Left renal pelvis (tissue), 4 donors: ENCODE data around the gene PFKFB2. TPM values are rescaled to one million over a fixed set of nuclear protein-coding genes. Genes with fewer than 3 reads are reported as not detected.

Source experiments
- DNase-seq, 4 donors: peaks; one replicate each; pipeline ENCODE4 v3.0.0-alpha.2; 2013; ENCODE audit warnings: low read depth in 4 of 4, low spot score in 3 of 4
- polyA plus RNA-seq, 4 donors: library from polyadenylated mRNA; unstranded; fragments of 120-200 nt; gene quantifications; one replicate each; pipeline ENCODE4 v1.2.1, GENCODE V29; 2013; ENCODE audit not compliant: insufficient read length in 4 of 4

PFKFB2 gene
- polyA plus RNA-seq, 4 donors: 8.5 to 19.1 (median 16.9) TPM

GRCh38 chr1:207084232-207084631, 31.2 kb downstream of the PFKFB2 start:
- no peak for DNase-seq

GRCh38 chr1:207084701-207085180, 31.7 kb downstream of the PFKFB2 start:
- peak in 2 of 4 donors; percentile 54 to 60 for DNase-seq

DNA sequence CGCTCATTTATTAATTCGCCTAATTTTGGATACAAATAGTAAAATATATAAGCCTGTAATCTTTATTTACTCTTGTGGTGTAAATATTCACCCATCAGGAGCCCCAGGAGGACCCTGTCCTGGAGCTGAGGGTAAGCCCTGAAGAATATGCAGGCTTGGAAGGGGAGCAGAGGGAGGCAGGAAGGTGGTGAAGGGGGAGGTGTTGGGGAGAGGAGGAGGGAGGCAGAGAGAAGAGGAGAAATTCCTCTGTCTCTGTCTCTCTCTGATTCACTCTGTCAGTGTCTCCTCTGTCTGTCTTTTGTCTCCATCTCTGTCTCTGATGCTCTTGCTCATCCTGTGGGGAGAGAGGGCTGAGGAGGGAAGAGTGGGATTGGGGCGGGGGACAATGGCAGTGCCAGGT, 32.8 kb downstream of the PFKFB2 start:
- no peak for DNase-seq

DNA sequence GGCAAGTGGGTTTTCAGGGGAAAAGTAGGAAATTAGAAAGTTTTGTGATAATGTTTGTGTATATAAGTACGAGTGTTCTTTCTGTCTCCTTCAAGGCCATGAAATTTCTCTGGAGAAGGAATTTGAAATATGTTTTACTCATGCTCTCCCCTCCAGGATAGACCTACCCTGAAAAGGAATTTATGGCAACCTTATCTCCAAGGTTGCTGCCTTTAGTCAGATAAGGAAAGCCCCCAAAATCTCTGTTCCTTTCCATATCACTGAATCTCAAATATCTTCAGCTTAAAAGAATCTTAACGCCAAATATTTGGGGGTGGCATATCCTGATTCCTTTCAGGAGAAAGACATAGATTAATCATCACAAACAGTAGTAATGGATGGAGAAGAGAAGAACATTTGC, 35.1 kb downstream of the PFKFB2 start:
- DNase-seq: no peak

- no peak for DNase-seq
Observed at GRCh38 chr1:207088701-207089626, 35.9 kb downstream of the PFKFB2 start, which contains the start of gene C4BPB. Gene C4BPB (plus strand): TSS chr1:207088860. CDS start chr1:207089532, 672 bp downstream.

- no peak for DNase-seq
Observed at GRCh38 chr1:207089627-207090355, 36.7 kb downstream of the PFKFB2 start.

- DNase-seq: no peak
Observed at GRCh38 chr1:207091200-207091908, 38.3 kb downstream of the PFKFB2 start.

GRCh38 chr1:207093944-207094343, 40.9 kb downstream of the PFKFB2 start:
- no peak for DNase-seq

DNA sequence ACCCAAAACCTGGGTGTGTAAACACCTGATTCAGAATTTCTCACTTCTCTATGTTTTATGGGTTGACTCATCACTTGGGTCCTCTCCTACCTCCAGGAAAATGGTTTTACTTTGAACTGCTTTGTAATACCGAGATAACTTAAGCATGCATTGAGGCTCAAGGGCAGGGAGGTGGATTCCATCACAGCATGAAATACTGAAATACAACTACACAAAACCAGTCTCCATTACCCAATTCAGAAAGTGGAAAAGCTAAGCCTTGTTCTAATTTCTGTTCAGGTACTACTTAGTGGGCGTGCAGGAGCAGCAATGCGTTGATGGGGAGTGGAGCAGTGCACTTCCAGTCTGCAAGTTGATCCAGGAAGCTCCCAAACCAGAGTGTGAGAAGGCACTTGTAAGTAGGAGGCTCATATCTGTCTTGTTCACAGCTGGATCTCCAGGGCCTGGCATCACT, 44.8 kb downstream of the PFKFB2 start:
- no peak for DNase-seq

DNA sequence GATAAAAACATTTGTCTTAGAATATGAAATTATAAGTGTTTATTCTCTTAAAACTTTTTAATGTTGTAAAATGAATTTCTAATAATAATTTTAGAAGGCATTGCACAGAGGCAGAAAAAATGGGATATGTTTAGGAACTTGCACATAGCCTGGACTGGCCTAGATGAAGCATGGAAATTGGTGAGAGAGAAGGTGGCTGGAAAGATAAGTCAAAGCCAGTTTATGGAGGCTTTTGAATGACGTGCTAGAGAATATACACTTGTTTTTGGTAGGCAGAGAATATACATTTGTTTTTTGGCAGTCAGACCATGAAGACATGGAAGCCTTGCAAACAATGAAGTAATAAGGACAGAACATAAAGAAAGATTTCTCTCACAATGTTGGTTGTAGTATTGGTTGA, 48.6 kb downstream of the PFKFB2 start:
- DNase-seq: no peak

- DNase-seq: no peak
Observed at GRCh38 chr1:207102146-207102545, 49.1 kb downstream of the PFKFB2 start.

DNA sequence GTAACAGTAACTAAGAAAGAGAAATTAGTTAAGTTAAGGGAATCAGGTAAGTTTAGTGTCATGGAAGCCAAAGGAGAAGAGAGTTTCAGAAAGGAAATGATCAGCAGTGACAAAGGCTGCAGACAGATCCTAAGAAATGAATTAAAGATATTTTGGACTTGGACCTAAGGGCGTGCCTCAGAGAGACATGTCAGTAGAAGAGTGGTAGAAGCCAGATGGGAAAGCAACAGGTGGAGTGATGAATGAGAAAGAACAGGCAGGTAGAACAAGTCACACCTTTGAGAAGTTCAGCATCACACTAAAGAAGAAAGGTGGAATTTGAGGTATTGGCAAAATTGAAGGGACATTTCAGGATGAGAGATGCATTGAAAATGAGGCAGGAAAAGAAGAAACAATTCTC, 49.6 kb downstream of the PFKFB2 start:
- DNase-seq: no peak

GRCh38 chr1:207103892-207104373, 50.9 kb downstream of the PFKFB2 start, which contains the start of gene C4BPA:
Gene C4BPA (plus strand): TSS chr1:207104233. CDS start chr1:207113026, 8,793 bp downstream.
- no peak for DNase-seq

DNA sequence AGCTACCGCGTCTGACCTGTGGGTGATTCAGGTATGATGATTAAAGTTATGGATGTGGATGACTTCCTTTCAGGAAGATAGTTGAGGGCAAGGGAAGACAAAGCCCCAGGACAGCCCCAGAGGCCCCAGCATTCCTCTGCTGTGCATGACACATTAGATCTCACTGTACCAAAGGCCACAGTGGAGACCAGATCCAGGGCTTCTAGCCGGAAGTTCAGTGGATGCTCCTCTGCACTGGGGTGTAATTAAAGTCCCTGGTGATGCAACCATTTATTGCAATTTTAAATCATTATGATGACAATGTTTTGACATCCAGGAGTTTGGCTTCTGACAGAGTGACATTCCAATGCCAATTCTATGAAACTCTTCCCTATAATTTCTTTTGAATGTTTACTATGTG, 55.9 kb downstream of the PFKFB2 start:
- no peak for DNase-seq

- DNase-seq: peak; percentile 9 to 31 (median 25)
Observed at GRCh38 chr1:207112616-207113296, 59.7 kb downstream of the PFKFB2 start.

GRCh38 chr1:207115269-207115668, 62.2 kb downstream of the PFKFB2 start:
- no peak for DNase-seq

GRCh38 chr1:207124389-207124788, 71.3 kb downstream of the PFKFB2 start:
- DNase-seq: no peak

DNA sequence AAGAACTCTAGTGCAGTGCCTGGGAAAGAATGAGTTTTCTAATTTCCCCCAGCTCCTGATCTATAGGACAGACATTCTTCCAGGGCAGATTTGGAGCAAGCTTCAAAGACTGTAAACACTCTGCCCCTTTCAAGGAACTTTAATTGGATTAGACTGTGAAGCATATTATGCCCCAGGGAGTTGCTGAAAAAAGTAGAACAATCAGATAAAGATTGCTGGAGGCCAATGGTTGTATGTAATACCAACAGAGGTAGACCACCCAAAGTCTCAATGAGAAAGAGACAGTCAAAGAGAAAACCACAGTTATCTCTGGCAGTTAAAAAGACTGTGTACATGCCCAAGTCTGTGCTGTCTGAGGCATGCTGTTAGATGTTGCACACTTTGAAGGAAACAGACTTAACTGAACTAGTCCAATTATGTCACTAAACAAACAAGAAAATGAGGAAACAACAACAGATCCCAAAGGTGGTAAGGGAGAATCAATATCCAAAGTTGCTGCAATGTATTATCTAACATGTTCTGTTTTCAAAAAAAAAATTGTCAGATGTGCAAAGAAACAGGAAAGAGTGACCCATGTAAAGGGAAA, 75.4 kb downstream of the PFKFB2 start:
- no peak for DNase-seq

GRCh38 chr1:207129053-207129452, 76.0 kb downstream of the PFKFB2 start:
- DNase-seq: no peak
